Measurements from ENCODE around the gene GDPGP1. TPM values are rescaled to one million over a fixed set of nuclear protein-coding genes. Genes with fewer than 3 reads are reported as not detected.

Gene GDPGP1
- total and polyA plus RNA-seq, 9 of the 15 experiments (the other 6 are each of a cell fraction or from before 2014, with no cell fraction given): 0.78 to 6.1 (median 2.8) TPM

- TF ChIP-seq CHAMP1 (IDR thresholded peaks at IDR 0.05): no peak
- peak; percentile 4 for TF ChIP-seq TAF1 (IDR thresholded peaks at IDR 0.05; ENCODE audit: control insufficient read depth, extremely low read depth, insufficient read depth, low read length, severe bottlenecking)
- no peak for TF ChIP-seq SUPT5H (IDR thresholded peaks at IDR 0.05)
- TF ChIP-seq RB1 (IDR thresholded peaks at IDR 0.05; ENCODE audit: low read depth): no peak
- TF ChIP-seq SIX5 (IDR thresholded peaks at IDR 0.05; ENCODE audit: borderline replicate concordance in 1 of 2, insufficient read depth in 1 of 2, low read depth in 1 of 2, low read length in 2 of 2): no peak
- TF ChIP-seq, protein P1, sequence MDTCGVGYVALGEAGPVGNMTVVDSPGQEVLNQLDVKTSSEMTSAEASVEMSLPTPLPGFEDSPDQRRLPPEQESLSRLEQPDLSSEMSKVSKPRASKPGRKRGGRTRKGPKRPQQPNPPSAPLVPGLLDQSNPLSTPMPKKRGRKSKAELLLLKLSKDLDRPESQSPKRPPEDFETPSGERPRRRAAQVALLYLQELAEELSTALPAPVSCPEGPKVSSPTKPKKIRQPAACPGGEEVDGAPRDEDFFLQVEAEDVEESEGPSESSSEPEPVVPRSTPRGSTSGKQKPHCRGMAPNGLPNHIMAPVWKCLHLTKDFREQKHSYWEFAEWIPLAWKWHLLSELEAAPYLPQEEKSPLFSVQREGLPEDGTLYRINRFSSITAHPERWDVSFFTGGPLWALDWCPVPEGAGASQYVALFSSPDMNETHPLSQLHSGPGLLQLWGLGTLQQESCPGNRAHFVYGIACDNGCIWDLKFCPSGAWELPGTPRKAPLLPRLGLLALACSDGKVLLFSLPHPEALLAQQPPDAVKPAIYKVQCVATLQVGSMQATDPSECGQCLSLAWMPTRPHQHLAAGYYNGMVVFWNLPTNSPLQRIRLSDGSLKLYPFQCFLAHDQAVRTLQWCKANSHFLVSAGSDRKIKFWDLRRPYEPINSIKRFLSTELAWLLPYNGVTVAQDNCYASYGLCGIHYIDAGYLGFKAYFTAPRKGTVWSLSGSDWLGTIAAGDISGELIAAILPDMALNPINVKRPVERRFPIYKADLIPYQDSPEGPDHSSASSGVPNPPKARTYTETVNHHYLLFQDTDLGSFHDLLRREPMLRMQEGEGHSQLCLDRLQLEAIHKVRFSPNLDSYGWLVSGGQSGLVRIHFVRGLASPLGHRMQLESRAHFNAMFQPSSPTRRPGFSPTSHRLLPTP (IDR thresholded peaks at IDR 0.05; ENCODE audit: borderline replicate concordance, extremely low read depth, insufficient read length): no peak
- TF ChIP-seq MEF2D (tag; conservative IDR thresholded peaks at IDR 0.05; ENCODE audit: low read depth): no peak
- no peak for TF ChIP-seq CREB1 (IDR thresholded peaks at IDR 0.05)
- 0 out of 2 replicates have a peak, but pooled peaks have one; percentile 7 for TF ChIP-seq CREB1 (CRISPR knock-in tag; IDR thresholded peaks at IDR 0.05)
- TF ChIP-seq SP1 (CRISPR knock-in tag; IDR thresholded peaks at IDR 0.05): peak; percentile 54
- TF ChIP-seq HMG20A (CRISPR knock-in tag; conservative IDR thresholded peaks at IDR 0.05): no peak
- no peak for TF ChIP-seq HLTF (IDR thresholded peaks at IDR 0.05)
- no peak for TF ChIP-seq RNF219 (CRISPR knock-in tag; IDR thresholded peaks at IDR 0.05)
- no peak for TF ChIP-seq ELF4 (CRISPR knock-in tag; IDR thresholded peaks at IDR 0.05)
- no peak for TF ChIP-seq HES1 (IDR thresholded peaks at IDR 0.05; ENCODE audit: low read depth)
- no peak for TF ChIP-seq RFX5 (IDR thresholded peaks at IDR 0.05; ENCODE audit: low read depth, low read length)
- TF ChIP-seq, protein P2, sequence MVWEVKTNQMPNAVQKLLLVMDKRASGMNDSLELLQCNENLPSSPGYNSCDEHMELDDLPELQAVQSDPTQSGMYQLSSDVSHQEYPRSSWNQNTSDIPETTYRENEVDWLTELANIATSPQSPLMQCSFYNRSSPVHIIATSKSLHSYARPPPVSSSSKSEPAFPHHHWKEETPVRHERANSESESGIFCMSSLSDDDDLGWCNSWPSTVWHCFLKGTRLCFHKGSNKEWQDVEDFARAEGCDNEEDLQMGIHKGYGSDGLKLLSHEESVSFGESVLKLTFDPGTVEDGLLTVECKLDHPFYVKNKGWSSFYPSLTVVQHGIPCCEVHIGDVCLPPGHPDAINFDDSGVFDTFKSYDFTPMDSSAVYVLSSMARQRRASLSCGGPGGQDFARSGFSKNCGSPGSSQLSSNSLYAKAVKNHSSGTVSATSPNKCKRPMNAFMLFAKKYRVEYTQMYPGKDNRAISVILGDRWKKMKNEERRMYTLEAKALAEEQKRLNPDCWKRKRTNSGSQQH (CRISPR knock-in tag; IDR thresholded peaks at IDR 0.05): no peak
- peak; percentile 92 for TF ChIP-seq ZSCAN29 (IDR thresholded peaks at IDR 0.05)
- TF ChIP-seq ZNF41 (CRISPR knock-in tag; conservative IDR thresholded peaks at IDR 0.05): no peak
- no peak for TF ChIP-seq ZNF707 (CRISPR knock-in tag; conservative IDR thresholded peaks at IDR 0.05)
- TF ChIP-seq ZNF778 (CRISPR knock-in tag; IDR thresholded peaks at IDR 0.05): no peak
Observed at GRCh38 chr15:90266061-90266431, 32.0 kb downstream of the GDPGP1 start (continued).

All from K562 (cell line).